Measurements from ENCODE around the gene ARL3.

ARL3 gene

DNA sequence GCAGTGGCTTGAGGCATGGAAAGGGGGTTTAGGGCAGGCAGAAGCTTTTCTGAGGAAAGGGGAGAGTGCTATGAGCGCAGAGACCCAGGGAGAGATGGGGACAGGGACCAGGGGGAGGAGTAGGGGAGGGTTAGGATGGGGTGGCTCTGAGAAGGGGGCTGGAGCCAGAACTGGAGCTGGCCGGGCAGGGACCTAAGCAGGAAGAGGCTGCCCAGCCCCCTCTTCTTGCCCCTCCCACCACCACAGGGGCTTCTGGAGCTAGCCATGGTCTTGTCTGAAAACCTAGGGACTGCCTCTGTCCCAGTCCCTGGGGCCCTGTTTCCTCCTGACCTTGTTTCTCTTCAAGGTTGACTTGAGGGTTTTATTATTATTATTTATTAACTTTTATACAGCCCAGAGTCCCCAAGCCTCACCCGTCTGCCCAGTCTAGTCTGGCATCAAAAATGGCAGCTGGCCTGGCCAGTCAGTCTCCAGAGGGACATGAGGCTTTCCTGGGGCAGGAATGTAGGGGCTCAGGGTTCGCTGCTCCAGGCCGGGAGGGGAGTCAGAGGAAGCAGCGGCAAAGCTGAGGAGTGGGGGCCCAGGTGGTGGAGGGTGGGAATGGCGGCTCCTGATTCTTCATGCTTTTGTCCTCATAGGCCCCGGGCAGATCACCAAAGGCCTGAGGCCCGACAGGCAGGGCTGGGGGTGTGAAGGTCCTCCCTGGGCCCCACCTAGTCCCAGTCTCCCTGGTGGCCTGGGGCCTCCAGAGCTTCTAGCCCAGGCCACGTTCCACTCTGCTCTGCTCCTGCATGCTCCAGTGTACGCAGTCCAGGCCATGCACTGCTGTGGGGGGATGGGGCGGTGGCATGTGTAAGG is 64.2 kb downstream of the ARL3 start:
- no peak for FAIRE-seq

GRCh38 chr10:102648889-102649796 is 65.1 kb downstream of the ARL3 start:
- FAIRE-seq: no peak

GRCh38 chr10:102648269-102648888 is 65.8 kb downstream of the ARL3 start:
- no peak for FAIRE-seq

DNA sequence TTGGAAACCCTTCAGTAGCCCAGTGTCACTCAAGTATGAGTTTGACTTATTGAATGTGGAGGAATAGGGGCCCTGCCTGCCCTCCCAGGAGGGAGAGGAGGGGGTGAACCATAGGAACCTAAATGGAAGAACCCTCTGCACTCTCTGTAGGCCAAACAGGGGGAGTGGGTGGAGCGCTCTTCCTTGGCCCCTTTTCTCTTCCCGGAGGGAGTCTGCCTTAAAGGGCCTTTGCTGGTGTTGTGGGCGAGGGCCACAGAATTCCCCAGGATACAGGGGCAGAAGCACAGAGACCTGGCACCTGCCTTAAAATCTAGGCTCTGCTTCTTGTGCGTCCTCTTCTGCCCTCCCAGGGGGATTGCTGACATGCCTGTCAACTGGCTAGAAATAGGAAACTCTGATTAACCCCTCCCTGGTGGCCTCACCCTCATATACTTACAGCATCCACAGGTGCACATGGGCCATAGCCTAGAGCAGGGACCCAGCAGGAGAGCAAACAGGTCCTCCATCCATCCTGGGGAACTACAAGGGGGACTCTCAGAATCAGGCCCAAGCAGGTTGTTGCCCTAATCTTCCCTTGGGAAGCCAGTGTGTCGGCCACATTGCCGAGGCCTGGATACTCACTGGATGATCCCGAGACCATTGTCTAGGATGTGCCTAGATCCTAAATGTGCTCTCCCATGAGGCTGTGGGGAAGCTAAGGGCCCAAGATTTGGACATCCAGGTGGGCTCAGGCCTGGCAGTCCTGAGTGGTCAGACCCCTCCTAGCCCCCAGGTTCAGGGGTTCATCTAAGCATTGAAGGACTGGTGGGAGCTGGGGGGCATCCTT is 66.5 kb downstream of the ARL3 start:
- no peak for FAIRE-seq

DNA sequence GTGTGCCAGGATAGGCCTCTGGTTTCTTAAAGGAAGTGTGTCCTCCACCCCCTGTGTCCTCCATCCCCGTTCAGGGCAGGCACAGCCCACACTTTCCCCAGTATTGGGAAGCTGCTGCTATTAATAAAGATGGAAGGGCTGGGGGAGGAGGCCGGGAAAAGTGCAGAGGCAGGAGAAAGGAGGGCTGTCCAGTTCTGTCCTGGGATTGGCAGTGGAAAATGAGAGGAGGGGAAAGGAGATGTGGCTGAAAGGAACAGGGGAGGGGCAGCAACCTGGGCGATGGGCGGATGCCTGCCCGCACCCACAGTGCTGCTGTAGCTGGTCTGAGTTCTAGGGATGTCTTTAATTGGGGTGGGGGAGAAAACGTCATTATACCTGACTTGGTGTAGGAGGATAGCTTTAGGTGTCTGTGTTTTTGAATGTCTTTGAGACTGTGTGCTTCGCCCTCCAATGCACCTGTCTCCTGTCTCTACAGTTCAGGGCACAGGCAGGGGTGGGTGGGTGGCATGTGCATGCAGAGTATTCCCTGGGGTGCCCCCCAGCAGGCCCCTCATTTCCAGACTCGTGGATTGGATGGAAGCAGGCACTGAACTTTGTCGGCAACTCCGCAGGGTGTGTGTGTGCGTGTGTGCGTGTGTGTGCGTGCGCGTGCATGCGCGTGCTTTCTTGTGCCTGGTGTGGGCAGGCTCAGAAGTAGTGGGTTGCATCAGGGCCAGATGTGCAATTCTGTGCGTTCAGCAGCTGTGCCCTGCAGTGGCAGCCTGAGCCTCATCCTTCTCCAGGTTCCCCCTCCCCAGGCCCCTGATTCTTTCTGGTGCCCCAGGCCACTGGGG is 67.4 kb downstream of the ARL3 start:
- peak; percentile 84 for FAIRE-seq

- no peak for FAIRE-seq
Measured at GRCh38 chr10:102645741-102646609, 68.2 kb downstream of the ARL3 start.

GRCh38 chr10:102645388-102645740 is 68.8 kb downstream of the ARL3 start:
- no peak for FAIRE-seq

- FAIRE-seq: no peak
Measured at GRCh38 chr10:102644646-102645387, 69.4 kb downstream of the ARL3 start.

DNA sequence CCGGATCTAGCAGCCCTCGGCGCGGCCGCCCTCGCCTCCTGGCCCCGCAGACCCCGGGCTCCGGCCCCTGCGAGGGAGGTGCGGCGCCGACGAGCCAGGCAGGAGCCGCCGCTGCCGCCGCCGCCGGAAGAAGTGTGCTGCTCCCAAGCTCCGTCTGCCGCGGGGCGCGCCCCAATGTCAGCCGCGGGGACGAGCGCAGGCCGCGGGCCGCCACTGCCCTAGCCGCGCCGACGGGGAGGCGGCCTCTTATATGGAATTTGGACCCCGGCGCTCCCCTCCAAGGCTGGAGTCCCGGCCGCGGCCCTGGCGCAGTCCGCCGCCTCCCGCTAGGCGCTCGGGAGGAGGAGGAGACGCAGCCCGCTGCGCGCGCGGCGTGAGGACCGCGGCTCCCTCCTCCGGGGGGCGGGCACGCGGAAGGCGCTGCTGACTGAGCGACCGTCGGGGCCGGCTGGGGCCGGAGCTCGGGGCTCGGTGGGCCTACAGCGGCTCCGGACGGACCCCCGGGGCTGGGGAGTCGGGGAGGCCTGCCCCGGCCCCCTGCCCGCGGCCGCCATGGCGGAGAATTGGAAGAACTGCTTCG is 70.0 kb downstream of the ARL3 start, which contains the start of gene TRIM8:
TRIM8 (plus strand) TSS at position 414 of the 580 bp plus-strand sequence; CDS start at position 553, 139 bp downstream.
- no peak for FAIRE-seq

- FAIRE-seq: no peak
Measured at GRCh38 chr10:102643336-102644065, 70.7 kb downstream of the ARL3 start.

DNA sequence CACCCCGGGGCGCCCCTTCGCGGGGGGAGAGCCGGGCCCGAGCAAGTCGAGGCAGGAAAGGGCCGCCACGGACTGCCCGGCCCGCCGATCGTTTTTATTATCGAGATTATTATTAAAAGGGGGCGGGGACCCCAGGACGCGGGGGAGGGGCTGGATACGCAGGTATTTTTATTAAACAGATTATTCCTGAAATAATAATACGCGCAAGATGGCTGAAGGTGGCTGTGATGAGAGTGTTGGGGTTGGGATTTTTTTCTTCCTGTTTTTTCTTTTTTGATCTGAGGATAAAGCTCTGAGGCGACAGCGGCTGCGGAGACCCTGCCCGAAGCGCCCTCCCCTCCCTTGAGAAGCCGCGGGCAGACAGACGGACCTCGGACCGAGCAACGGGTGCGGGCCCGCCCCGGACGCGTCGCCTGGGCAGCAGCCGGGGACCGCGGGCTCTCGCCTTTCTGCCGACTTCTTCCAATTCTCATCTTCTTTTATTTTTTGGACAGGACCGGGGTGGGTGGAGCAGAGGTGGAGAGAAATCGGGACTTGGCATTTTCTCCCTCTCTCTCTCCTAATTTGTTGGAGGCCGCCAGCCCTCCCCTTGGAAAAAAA is 71.4 kb downstream of the ARL3 start:
- FAIRE-seq: no peak

- peak; percentile 98 for FAIRE-seq
Measured at GRCh38 chr10:102641880-102642735, 72.1 kb downstream of the ARL3 start.

- FAIRE-seq: no peak
Measured at GRCh38 chr10:102641402-102641801, 72.8 kb downstream of the ARL3 start.

- FAIRE-seq: no peak
Measured at GRCh38 chr10:102639537-102639936, 74.7 kb downstream of the ARL3 start.

DNA sequence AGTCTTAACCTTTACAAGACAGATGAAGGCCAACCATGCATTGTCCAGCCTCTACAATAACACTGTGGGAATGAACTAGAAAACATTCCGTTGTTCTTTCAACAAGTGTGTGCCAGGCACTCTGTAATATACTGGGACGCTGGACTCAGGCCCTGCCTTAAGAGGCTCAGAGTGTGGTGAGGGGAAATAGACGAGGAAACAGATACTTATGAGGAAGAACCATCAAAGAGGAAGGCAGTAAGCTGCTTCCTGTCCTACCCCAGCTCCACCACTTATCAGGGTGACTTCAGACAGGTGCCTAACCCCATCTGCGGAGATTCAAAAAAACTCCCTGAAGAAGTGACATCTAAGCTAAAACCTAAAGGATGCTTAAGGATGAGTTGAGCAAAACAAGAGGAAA is 78.8 kb downstream of the ARL3 start:
- no peak for FAIRE-seq

DNA sequence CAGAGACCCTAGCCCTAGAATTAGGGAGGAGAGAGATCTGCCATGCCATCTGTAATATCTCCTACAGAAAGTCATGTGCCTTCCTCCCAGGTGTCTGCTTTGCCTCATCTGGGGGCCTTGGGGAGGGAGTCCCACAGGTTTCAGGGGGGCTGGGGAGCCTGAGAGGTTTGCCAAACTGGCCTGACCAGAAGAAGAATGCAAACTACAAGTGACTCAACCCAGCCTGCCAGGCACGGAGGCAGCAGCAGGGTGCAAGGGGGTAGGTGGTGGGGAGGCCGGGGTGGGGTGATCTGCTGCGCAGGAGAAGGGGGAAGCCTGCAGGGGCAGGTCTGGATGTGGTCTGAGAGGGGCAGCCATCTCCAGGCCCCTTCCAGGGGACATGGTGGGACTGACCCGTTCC is 79.5 kb downstream of the ARL3 start:
- no peak for FAIRE-seq

DNA sequence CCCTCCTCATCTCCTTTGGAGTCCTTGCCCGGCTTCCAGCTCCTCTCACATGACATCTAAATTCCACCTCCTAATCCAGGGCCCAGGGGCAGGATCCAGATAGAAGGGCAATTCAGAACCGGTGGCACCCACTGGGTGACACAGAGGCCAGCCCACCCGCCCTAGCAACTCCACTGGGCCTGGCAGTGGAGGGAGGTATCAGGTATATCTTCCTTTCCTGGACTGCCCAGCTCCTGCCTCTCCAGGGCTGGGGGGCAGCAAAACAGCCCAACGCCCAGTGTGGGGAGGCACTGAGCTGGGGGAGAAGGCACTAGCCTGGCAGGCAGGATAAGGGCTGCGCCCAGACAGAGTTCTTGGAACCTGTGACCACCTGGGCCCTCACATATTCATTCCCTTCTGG is 80.3 kb downstream of the ARL3 start:
- FAIRE-seq: no peak
